Peyer's patch (tissue), 4 donors: Measurements from ENCODE around the gene NRIP1. TPM values are rescaled to one million over a fixed set of nuclear protein-coding genes. Genes with fewer than 3 reads are reported as not detected.
"Not testable (repeated sequence)": the region's sequence is repeated elsewhere in the genome, so short reads cannot be mapped to it uniquely, and the experiment has no call there.

Experiments used
- DNase-seq, 3 donors: peaks; one replicate each; pipeline ENCODE4 v3.0.0-alpha.2; 2017 to 2019
- H3K27ac ChIP-seq, 4 donors: fragments of 200-600 bp; sonication (generic); one replicate each; pipeline ENCODE4 v1.5.1; 2016 to 2019
- H3K27me3 ChIP-seq, 2 donors: fragments of 200-600 bp; sonication (generic); one replicate each; pipeline ENCODE4 v1.5.1; 2019
- H3K36me3 ChIP-seq, 3 donors: fragments of 200-600 bp; sonication (generic); one replicate each; pipeline ENCODE4 v1.5.1; 2016 to 2019
- H3K4me1 ChIP-seq, 4 donors: fragments of 200-600 bp; sonication (generic); one replicate each; pipeline ENCODE4 v1.5.1; 2016 to 2019
- H3K4me3 ChIP-seq, 4 donors: fragments of 200-600 bp; sonication (generic); 1 replicate in 3 of 4; 2 replicates in 1 of 4; pipeline ENCODE4 v1.5.1; 2016 to 2019; ENCODE audit warnings: mild to moderate bottlenecking in 1 of 4
- H3K9me3 ChIP-seq, 4 donors: fragments of 200-600 bp; sonication (generic); one replicate each; pipeline ENCODE4 v1.5.1; 2016 to 2019; ENCODE audit warnings: mild to moderate bottlenecking in 1 of 4
- POLR2A ChIP-seq, 2 donors: fragments of 450-650 bp; IDR thresholded peaks; one replicate each; pipeline ENCODE4 v1.5.1; 2017; ENCODE audit warnings: antibody characterized with exemption in 2 of 2, mild to moderate bottlenecking in 2 of 2, moderate library complexity in 2 of 2
- total RNA-seq, 4 donors: library from RNA; depleted of rRNA; stranded (reverse); fragments of >200 nt; gene quantifications; one replicate each; pipeline ENCODE4 v1.1.0, GENCODE V29; 2016
- TF ChIP-seq, protein P1 (sequence below), 6 experiments: fragments of 450-650 bp in 4 of 6; fragments of 200-600 bp in 2 of 6; sonication (generic) in 1 of 6; IDR thresholded peaks; one replicate each; pipeline ENCODE4 v1.5.1; 2017 to 2019; ENCODE audit warnings: antibody characterized with exemption in 6 of 6, mild to moderate bottlenecking in 3 of 6, moderate library complexity in 1 of 6

NRIP1 gene
- total RNA-seq, 4 donors from 2014 or later, result 37.4 to 72.9 (median 53.6) TPM

DNA sequence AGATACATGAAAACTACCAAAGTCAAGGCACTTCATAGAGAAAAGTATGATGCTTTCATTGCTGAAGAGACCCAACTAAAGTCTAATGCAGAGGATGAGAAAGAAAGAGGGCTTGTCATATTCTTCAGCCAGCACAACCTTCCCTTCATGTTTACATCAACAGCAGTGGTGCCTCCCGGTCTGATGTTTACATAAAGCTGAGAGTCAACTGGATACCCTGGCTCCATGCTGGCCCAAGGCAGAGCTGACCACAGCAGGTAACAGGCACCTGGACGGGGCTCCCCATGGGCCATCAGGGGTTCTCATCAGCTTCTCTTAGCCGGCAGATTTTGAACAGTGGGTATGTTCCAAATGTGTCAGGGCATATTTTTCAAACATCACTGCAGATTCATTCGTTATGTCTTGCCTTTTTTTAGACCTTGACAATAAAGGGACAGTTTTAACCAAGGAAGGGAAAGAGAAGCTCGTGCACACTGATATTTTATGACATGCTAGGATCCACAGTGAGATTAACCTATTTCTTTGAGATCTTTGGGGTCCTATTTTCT, 117.1 kb downstream of the NRIP1 start:
- no peak for DNase-seq
- Histone ChIP-seq H3K27ac (no peak overlapping the region), H3K9me3 (no peaks in the 10 kb centered on the region), H3K4me3 (no peak overlapping the region), H3K36me3 (no peaks in the 10 kb centered on the region), H3K4me1 (no peaks in the 10 kb centered on the region), H3K27me3 (no peaks in the 10 kb centered on the region)
- TF ChIP-seq POLR2A (IDR thresholded peaks at IDR 0.05), result no peak
- TF ChIP-seq, protein P1, sequence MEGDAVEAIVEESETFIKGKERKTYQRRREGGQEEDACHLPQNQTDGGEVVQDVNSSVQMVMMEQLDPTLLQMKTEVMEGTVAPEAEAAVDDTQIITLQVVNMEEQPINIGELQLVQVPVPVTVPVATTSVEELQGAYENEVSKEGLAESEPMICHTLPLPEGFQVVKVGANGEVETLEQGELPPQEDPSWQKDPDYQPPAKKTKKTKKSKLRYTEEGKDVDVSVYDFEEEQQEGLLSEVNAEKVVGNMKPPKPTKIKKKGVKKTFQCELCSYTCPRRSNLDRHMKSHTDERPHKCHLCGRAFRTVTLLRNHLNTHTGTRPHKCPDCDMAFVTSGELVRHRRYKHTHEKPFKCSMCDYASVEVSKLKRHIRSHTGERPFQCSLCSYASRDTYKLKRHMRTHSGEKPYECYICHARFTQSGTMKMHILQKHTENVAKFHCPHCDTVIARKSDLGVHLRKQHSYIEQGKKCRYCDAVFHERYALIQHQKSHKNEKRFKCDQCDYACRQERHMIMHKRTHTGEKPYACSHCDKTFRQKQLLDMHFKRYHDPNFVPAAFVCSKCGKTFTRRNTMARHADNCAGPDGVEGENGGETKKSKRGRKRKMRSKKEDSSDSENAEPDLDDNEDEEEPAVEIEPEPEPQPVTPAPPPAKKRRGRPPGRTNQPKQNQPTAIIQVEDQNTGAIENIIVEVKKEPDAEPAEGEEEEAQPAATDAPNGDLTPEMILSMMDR (IDR thresholded peaks at IDR 0.05), result no peak

DNA sequence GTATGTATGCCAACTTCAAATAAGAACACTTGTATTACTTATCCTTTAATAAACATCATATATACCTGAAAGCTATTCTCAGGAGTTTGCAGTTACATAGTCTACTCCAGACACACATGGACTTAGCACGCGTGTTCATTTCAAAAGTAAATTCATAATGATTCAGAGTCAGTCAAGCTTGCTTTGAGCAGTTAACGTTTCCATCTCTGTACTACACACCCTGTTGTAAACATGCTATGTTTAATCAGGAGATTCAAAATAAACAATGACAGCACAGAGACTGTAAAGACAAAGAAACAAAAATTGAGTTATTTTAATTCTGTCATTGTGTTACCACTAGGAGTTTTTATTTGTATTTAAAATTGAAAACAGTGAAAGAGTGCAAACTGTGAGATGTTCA, 119.6 kb downstream of the NRIP1 start:
- Histone ChIP-seq H3K9me3 (no peaks in the 10 kb centered on the region), H3K36me3 (no peaks in the 10 kb centered on the region), H3K4me1 (no peaks in the 10 kb centered on the region), H3K27me3 (no peaks in the 10 kb centered on the region), H3K4me3 (no peak overlapping the region), H3K27ac (no peak overlapping the region)
- DNase-seq, result no peak
- no peak for TF ChIP-seq POLR2A (IDR thresholded peaks at IDR 0.05)
- TF ChIP-seq, protein P1 (IDR thresholded peaks at IDR 0.05), result no peak

DNA sequence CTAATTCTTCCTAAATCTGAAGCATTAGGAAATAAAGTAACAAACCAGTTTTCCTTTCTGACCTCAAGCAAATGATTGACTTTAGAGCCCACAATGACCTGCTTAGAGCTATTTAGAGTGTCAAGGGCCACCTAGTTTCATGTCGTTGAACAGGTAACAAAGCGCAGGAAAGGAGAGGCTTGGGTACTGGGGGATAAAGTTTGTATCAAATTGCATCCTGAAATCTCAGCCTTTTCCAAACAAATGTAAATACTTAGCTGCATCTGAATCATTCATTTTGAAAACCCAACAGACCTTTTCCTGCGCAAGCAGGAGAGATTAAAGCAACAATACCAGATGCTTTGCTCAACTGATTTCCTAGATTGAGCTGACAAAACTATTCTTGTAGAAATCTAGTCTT, 121.2 kb downstream of the NRIP1 start:
- Histone ChIP-seq H3K4me3 (no peak overlapping the region), H3K36me3 (no peaks in the 10 kb centered on the region), H3K27me3 (no peaks in the 10 kb centered on the region), H3K27ac (no peak overlapping the region), H3K9me3 (no peaks in the 10 kb centered on the region), H3K4me1 (no peaks in the 10 kb centered on the region)
- TF ChIP-seq, protein P1 (IDR thresholded peaks at IDR 0.05), result no peak
- TF ChIP-seq POLR2A (IDR thresholded peaks at IDR 0.05), result no peak
- no peak for DNase-seq

GRCh38 chr21:14942801-14943490, 121.9 kb downstream of the NRIP1 start:
- Histone ChIP-seq H3K36me3 (no peaks in the 10 kb centered on the region), H3K9me3 (no peaks in the 10 kb centered on the region), H3K4me1 (no peaks in the 10 kb centered on the region), H3K4me3 (no peak overlapping the region), H3K27ac (no peak overlapping the region), H3K27me3 (no peaks in the 10 kb centered on the region)
- no peak for TF ChIP-seq POLR2A (IDR thresholded peaks at IDR 0.05)
- TF ChIP-seq, protein P1 (IDR thresholded peaks at IDR 0.05), result no peak
- DNase-seq, result no peak

DNA sequence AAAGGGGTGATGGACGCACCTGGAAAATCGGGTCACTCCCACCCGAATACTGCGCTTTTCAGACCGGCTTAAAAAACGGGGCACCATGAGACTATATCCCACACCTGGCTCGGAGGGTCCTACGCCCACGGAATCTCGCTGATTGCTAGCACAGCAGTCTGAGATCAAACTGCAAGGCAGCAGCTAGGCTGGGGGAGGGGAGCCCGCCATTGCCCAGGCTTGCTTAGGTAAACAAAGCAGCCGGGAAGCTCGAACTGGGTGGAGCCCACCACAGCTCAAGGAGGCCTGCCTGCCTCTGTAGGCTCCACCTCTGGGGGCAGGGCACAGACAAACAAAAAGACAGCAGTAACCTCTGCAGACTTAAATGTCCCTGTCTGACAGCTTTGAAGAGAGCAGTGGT, 137.5 kb downstream of the NRIP1 start:
- not testable (repeated sequence) for H3K27ac ChIP-seq, H3K36me3 ChIP-seq, H3K9me3 ChIP-seq, H3K4me1 ChIP-seq, H3K27me3 ChIP-seq, H3K4me3 ChIP-seq, DNase-seq

- no peak for DNase-seq
- Histone ChIP-seq H3K27me3 (no peaks in the 10 kb centered on the region), H3K27ac (no peak overlapping the region), H3K9me3 (no peaks in the 10 kb centered on the region), H3K4me1 (no peaks in the 10 kb centered on the region), H3K4me3 (no peak overlapping the region), H3K36me3 (no peaks in the 10 kb centered on the region)
- TF ChIP-seq, protein P1 (IDR thresholded peaks at IDR 0.05), result no peak
Observed at GRCh38 chr21:14926186-14926585, 138.6 kb downstream of the NRIP1 start.
